ENCODE data around the gene TMEM150A. TPM values are rescaled to one million over a fixed set of nuclear protein-coding genes. Genes with fewer than 3 reads are reported as not detected.

The TMEM150A gene
- total RNA-seq, 1 donor from 2014 or later, result 7.2 TPM

DNA sequence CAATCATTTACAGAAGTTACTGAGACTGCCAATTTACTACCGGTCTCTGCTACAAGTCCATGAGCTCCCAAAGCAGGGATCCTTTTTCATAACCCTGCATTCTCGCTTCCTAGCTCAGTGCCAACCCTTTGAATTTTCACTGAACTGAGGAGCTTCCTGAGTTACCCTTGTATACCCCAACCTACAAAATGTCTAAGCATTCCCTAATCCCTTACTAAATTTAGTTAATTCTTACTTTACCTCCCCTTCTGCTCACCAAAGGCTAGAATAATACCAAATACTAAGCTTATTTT lies 53.9 kb downstream of the TMEM150A start:
- no peak overlapping the region for H3K27ac ChIP-seq
- H3K4me2 ChIP-seq, result no peak overlapping the region
- no peak overlapping the region for H2AFZ ChIP-seq (replicated peaks)
- Mint-ChIP-seq H3K27me3 (ENCODE audit: insufficient read depth, low read depth) (peaks cover 6% of the 10 kb centered on the region), H3K9me3 (no peaks in the 10 kb centered on the region), H3K36me3 (peaks cover 20% of the 10 kb centered on the region), H3K27ac (no peak overlapping the region), H3K4me1 (peaks cover 7% of the 10 kb centered on the region), H3K4me3 (no peak overlapping the region)
- H3K27me3 ChIP-seq, result no peaks in the 10 kb centered on the region
- H3K9me3 ChIP-seq (ENCODE audit: low read depth), result no peaks in the 10 kb centered on the region
- no peak for TF ChIP-seq EZH2 (IDR thresholded peaks at IDR 0.05)
- TF ChIP-seq, protein P1, sequence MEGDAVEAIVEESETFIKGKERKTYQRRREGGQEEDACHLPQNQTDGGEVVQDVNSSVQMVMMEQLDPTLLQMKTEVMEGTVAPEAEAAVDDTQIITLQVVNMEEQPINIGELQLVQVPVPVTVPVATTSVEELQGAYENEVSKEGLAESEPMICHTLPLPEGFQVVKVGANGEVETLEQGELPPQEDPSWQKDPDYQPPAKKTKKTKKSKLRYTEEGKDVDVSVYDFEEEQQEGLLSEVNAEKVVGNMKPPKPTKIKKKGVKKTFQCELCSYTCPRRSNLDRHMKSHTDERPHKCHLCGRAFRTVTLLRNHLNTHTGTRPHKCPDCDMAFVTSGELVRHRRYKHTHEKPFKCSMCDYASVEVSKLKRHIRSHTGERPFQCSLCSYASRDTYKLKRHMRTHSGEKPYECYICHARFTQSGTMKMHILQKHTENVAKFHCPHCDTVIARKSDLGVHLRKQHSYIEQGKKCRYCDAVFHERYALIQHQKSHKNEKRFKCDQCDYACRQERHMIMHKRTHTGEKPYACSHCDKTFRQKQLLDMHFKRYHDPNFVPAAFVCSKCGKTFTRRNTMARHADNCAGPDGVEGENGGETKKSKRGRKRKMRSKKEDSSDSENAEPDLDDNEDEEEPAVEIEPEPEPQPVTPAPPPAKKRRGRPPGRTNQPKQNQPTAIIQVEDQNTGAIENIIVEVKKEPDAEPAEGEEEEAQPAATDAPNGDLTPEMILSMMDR (IDR thresholded peaks at IDR 0.05), result no peak
- TF ChIP-seq EZH2phosphoT487 (IDR thresholded peaks at IDR 0.05), result no peak
- no peak for DNase-seq (ENCODE audit: low spot score)
- H4K20me1 ChIP-seq (ENCODE audit: low read depth), result peaks cover 37% of the 10 kb centered on the region
- no peak overlapping the region for H3K9ac ChIP-seq
- H3F3A ChIP-seq (ENCODE audit: low read depth), result peaks cover 61% of the 10 kb centered on the region
- peaks cover under 1% of the 10 kb centered on the region for H3K36me3 ChIP-seq
- no peak overlapping the region for H3K4me3 ChIP-seq
- H3K79me2 ChIP-seq (ENCODE audit: low read depth), result peaks cover 2% of the 10 kb centered on the region
- no peaks in the 10 kb centered on the region for H3K4me1 ChIP-seq

Small RNA genes within 50 kb of the gene (small RNA-seq; reads per million reads assigned to genes)
- not detected for gene RN7SL126P

Other genes with a start within 250 kb of the TMEM150A start
- gene RETSAT, start 248.2 kb downstream of the TMEM150A start, total RNA-seq (ENCODE audit: low replicate concordance), result 13.3 and 19.0 TPM in 2 replicates
- gene ELMOD3, start 247.9 kb downstream of the TMEM150A start, total RNA-seq (ENCODE audit: low replicate concordance), result 21.5 and 28.1 TPM in 2 replicates
- gene CAPG, start 192.3 kb downstream of the TMEM150A start, total RNA-seq (ENCODE audit: low replicate concordance), result 23.9 TPM in 2 replicates
- gene SH2D6, start 184.0 kb downstream of the TMEM150A start, total RNA-seq (ENCODE audit: low replicate concordance), result 0.07 and 0.74 TPM in 2 replicates
- gene MAT2A, start 63.5 kb downstream of the TMEM150A start, total RNA-seq (ENCODE audit: low replicate concordance), result 180 and 221 TPM in 2 replicates
- 29.7 and 41.7 TPM in 2 replicates for gene GGCX, start 41.2 kb downstream of the TMEM150A start, total RNA-seq (ENCODE audit: low replicate concordance)
- gene VAMP8, start 25.1 kb downstream of the TMEM150A start, total RNA-seq (ENCODE audit: low replicate concordance), result 0.52 and 2.4 TPM in 2 replicates
- gene VAMP5, start 18.3 kb downstream of the TMEM150A start, total RNA-seq (ENCODE audit: low replicate concordance), result not detected in 2 replicates
- gene RNF181, start 7.0 kb downstream of the TMEM150A start, total RNA-seq (ENCODE audit: low replicate concordance), result 81.3 and 113 TPM in 2 replicates
- gene C2orf68, start 9.4 kb upstream of the TMEM150A start, total RNA-seq (ENCODE audit: low replicate concordance), result 31.1 and 47.6 TPM in 2 replicates
- 85.3 and 87.3 TPM in 2 replicates for gene USP39, start 13.5 kb upstream of the TMEM150A start, total RNA-seq (ENCODE audit: low replicate concordance)
- not detected in 2 replicates for gene SFTPB, start 65.5 kb upstream of the TMEM150A start, total RNA-seq (ENCODE audit: low replicate concordance)
- 0.65 TPM in 1 of 2 replicates, not detected in the other for gene GNLY, start 91.7 kb upstream of the TMEM150A start, total RNA-seq (ENCODE audit: low replicate concordance)
- gene ATOH8, start 151.3 kb upstream of the TMEM150A start, total RNA-seq (ENCODE audit: low replicate concordance), result 0.43 TPM in 1 of 2 replicates, not detected in the other

All from neural progenitor cell (in vitro differentiated cells).